Measurements from ENCODE around the gene INTS7.

DNA sequence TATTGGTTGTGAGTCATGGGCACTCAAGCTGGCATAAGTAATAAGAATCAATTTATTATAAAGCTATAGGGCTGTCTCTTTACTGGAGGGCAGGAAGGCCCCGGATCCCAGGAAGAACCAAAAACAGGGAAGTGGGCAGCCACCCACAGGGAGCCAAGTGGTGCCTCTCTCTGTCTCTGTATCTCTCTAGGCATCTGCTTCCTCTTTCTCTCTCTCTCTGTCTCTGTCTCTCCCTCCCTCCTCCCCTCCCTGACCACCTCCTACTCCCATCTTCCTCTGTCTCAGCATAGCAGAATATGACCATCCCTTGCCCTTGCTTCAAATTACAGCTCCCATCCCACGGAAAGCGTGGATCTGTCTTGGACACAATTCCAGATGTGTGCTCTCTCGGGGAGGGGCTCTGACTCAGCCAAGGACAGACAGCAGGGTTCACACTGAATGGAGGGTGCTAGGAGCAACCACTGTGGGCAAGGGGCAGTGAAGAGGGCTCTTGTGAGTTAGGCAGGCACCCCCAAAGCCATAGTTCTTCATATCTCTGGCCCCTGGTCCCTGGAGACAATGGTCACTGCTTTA, 124.4 kb downstream of the INTS7 start:
- TF ChIP-seq POLR2AphosphoS5 (IDR thresholded peaks at IDR 0.05; ENCODE audit: borderline replicate concordance, low read depth, low read length) = no peak
- TF ChIP-seq EZH2 (IDR thresholded peaks at IDR 0.05) = no peak
